ENCODE measurements around the gene AFDN.

Gene AFDN

DNA sequence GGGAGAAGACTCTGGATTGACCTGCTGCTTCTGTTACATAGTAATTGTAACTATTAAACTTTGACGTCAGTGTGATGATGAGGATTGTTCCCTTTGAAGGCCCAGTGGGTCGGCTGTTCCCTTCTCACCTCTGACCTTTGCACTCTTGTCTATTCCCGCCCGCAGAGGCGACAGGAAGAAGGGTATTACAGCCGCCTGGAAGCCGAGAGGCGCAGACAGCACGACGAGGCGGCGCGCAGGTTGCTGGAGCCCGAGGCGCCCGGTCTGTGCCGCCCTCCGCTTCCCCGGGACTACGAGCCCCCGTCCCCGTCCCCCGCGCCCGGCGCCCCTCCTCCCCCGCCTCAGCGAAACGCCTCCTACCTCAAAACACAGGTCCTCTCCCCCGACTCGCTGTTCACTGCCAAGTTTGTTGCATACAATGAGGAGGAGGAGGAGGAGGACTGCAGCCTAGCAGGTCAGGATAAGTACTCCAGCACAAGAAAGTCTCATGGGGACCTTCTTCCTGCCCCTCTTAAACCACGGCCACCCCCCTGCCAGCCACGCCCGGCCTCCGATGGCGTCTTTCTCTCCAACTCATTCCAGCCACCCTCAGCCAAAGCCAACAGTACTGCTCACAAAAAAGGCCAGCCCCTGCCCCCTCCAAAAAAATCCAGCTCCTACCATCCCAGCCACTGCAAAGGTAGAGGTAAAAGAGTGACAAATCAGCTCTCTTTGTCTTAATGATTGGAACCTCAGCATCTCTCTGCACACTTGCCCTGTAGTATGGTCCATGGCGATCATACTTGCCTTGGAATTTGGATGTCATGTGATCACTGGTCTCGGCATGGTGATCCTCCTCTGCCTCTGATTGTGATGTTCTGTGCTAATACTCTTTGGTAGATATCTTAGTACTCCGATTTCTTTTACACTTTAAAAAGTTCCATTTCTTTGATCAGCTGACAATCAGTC, 139.2 kb downstream of the AFDN start:
- peaks cover 53 to 96% (median 86%) of the 10 kb centered on the region in 11 experiments for H3K36me3 ChIP-seq
- H3K9me3 ChIP-seq (replicated peaks in 1 of 11): peaks cover 0 to 21% (median 4%) of the 10 kb centered on the region in 11 experiments; a peak in 5 of 22 replicates
- H4K20me1 ChIP-seq: peaks cover 0 to 40% (median 0%) of the 10 kb centered on the region in 11 experiments; a peak in 2 of 22 replicates
- H3K9ac ChIP-seq: peak overlapping the region in 2 of 11 experiments; percentile 9 to 16; a peak in 1 of 22 replicates
- no peak for TF ChIP-seq Cebpa-rat (IDR thresholded peaks at IDR 0.05)
- H3K4me1 ChIP-seq: peaks cover 30 to 61% (median 49%) of the 10 kb centered on the region in 10 experiments
- H3K27ac ChIP-seq: peak overlapping the region in 7 of 11 experiments; percentile 3 to 75 (median 27); a peak in 7 of 22 replicates
- H3K4me2 ChIP-seq: peak overlapping the region in 9 of 11 experiments; percentile 36 to 80 (median 66); a peak in 18 of 22 replicates
- H3K27me3 ChIP-seq: no peaks in the 10 kb centered on the region
- no peak overlapping the region for H3K4me3 ChIP-seq

DNA sequence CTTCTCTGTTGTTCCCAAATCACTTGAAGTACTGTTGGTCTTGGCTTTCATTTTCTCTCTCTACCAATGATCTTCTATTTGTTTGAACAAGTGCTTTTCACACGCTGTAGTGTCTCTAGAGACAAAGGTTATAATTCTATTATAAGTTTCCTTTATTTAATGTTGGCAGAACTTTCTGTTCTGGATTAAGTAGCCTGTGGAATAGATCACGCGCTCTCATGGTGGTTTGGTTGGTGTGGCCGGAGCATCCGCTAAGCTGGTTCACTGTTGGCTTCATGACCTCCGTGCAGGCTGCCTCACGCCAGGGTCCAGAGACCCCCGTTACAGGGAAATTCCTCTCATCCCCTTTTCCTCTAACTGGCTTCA, 139.8 kb downstream of the AFDN start:
- Histone ChIP-seq H3K9ac (no peak overlapping the region), H3K36me3 (peaks cover 56 to 97% (median 88%) of the 10 kb centered on the region in 11 experiments)

DNA sequence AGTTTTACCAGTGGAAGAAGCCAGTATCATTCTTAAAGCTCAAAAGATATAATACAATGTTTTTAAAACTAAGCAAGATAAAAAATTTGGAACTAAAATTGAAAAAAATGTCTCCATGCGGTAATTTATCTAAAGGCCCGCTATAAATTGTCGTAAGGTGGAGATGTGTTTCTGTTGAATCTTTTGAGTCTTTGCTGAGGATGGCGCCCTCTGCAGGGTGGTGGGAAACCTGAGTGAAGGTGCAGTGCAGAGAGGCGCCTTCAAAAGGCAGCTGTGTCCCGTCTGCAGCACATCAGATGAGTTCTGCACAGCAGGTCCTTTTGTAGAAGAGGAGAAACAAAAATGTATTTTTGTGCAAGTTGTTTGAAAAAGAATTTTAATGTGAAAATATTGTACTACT, 141.4 kb downstream of the AFDN start:
- peaks cover 0 to 18% (median 0%) of the 10 kb centered on the region in 11 experiments; a peak in 3 of 22 replicates for H3K9me3 ChIP-seq (replicated peaks in 1 of 11)
- H3K36me3 ChIP-seq: peaks cover 54 to 94% (median 84%) of the 10 kb centered on the region in 11 experiments
- H3K27ac ChIP-seq: no peak overlapping the region

More for the DNA sequence above, 139.8 kb downstream of the AFDN start:
- Histone ChIP-seq H3K4me2 (peak overlapping the region in 5 of 11 experiments; percentile 26 to 80 (median 71); a peak in 7 of 22 replicates), H3K4me3 (no peak overlapping the region), H3K4me1 (peaks cover 30 to 54% (median 48%) of the 10 kb centered on the region in 10 experiments), H3K27me3 (no peaks in the 10 kb centered on the region), H4K20me1 (peaks cover 0 to 35% (median 0%) of the 10 kb centered on the region in 11 experiments; a peak in 2 of 22 replicates), H3K9me3 (replicated peaks in 1 of 11) (peaks cover 0 to 21% (median 4%) of the 10 kb centered on the region in 11 experiments; a peak in 5 of 22 replicates), H3K27ac (no peak overlapping the region)
- TF ChIP-seq Cebpa-rat (IDR thresholded peaks at IDR 0.05): no peak

DNA sequence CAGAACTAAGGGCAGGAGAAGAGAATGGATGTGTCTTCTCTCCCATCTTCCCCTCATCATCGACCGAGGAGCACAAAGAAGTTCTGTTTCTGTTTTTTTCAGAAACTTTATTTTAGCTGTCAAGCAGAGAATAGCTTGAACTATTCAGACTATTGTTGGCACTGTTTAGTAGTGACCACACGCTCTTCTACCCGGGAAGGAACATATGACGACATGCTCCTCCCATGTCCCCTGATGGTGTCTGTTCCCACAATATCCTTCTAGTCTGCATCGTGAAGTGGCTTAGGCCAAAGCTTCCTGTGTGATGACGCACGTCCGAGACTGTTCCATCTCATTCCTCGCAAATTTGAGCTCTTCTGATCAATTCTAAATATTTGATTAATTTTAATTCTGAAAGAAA, 143.5 kb downstream of the AFDN start:
- H3K27me3 ChIP-seq: no peaks in the 10 kb centered on the region

More for the DNA sequence above, 141.4 kb downstream of the AFDN start:
- H4K20me1 ChIP-seq: peaks cover 0 to 22% (median 0%) of the 10 kb centered on the region in 11 experiments; a peak in 2 of 22 replicates
- H3K4me2 ChIP-seq: no peak overlapping the region
- no peak for TF ChIP-seq Cebpa-rat (IDR thresholded peaks at IDR 0.05)
- no peak overlapping the region for H3K9ac ChIP-seq
- peaks cover 19 to 40% (median 37%) of the 10 kb centered on the region in 10 experiments for H3K4me1 ChIP-seq
- no peaks in the 10 kb centered on the region for H3K27me3 ChIP-seq
- H3K4me3 ChIP-seq: no peak overlapping the region

DNA sequence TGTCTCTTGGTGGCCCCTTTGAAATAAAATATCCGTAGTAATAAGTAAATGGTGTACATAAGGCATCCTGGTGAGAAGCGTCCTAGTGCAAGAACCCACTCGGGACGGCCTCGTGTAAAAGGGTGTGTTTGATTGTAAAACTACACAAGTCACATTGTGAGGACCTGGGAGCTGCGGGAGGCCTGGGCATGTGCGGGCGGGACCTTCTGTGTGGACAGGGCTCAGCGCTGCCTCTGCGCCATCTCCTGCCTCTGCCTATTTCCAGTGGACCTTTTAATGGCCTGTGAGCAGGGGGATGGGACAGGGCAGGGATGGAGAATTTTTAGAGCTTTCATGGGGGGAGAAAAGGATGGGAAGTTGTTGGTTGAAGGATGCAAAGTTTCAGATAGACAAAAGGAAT, 145.5 kb downstream of the AFDN start:
- Histone ChIP-seq H3K27me3 (no peaks in the 10 kb centered on the region), H3K9ac (no peak overlapping the region), H3K4me3 (no peak overlapping the region), H3K27ac (no peak overlapping the region), H4K20me1 (peaks cover 0 to 5% (median 0%) of the 10 kb centered on the region in 11 experiments; a peak in 1 of 22 replicates), H3K4me2 (no peak overlapping the region), H3K4me1 (peaks cover 0 to 8% (median 2%) of the 10 kb centered on the region in 10 experiments; a peak in 6 of 20 replicates), H3K9me3 (replicated peaks in 1 of 11) (peaks cover 0 to 5% (median 0%) of the 10 kb centered on the region in 11 experiments; a peak in 1 of 22 replicates), H3K36me3 (peaks cover 34 to 90% (median 69%) of the 10 kb centered on the region in 11 experiments)
- no peak for TF ChIP-seq Cebpa-rat (IDR thresholded peaks at IDR 0.05)

More for the DNA sequence above, 143.5 kb downstream of the AFDN start:
- TF ChIP-seq Cebpa-rat (IDR thresholded peaks at IDR 0.05): no peak
- H3K36me3 ChIP-seq: peaks cover 49 to 93% (median 76%) of the 10 kb centered on the region in 11 experiments
- no peak overlapping the region for H3K4me3 ChIP-seq
- peaks cover 0 to 5% (median 0%) of the 10 kb centered on the region in 11 experiments; a peak in 1 of 22 replicates for H4K20me1 ChIP-seq
- no peak overlapping the region for H3K9ac ChIP-seq
- H3K27ac ChIP-seq: no peak overlapping the region
- peaks cover under 1 to 24% (median 15%) of the 10 kb centered on the region in 10 experiments; a peak in 19 of 20 replicates for H3K4me1 ChIP-seq
- H3K9me3 ChIP-seq (replicated peaks in 1 of 11): peaks cover 0 to 18% (median 0%) of the 10 kb centered on the region in 11 experiments; a peak in 3 of 22 replicates
- no peak overlapping the region for H3K4me2 ChIP-seq

DNA sequence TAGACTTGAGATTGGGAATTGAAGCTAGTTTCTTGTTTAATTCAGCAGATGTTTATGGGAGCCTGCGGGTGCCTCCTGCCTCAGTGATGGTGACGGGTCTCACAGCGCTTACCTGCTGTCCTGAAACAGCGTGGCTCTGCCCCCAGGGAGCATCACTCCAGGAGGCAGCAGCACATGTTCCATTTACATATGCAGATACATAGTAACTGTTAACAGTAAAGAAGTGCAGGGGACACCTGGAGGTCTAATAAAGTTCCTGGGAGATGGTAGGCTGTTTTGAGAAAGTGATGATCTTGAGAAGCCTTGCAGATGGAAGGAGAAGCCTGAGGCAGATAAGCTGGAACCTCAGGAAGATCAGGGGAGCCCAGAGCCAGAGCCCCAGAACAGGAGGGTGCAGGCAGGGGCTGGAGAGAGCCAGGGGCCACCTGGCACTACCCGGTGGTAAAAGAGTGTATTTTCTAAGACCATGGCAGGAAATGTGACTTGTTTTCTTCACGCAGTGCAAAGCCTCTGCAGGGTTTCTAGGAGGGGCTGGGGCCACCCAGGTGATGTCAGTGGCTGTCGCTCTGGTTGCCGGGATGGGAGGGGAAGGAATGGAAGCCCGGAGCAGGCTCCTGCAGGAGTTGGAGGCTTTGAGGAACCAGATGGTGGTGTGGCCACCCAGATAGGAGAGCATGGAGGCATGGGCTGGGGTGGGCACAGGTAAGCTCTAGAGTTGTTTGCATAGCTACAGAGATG, 146.6 kb downstream of the AFDN start:
- no peak for TF ChIP-seq Cebpa-rat (IDR thresholded peaks at IDR 0.05)
- peak overlapping the region in 2 of 11 experiments; percentile 3 to 16; a peak in 1 of 22 replicates for H3K4me2 ChIP-seq

DNA sequence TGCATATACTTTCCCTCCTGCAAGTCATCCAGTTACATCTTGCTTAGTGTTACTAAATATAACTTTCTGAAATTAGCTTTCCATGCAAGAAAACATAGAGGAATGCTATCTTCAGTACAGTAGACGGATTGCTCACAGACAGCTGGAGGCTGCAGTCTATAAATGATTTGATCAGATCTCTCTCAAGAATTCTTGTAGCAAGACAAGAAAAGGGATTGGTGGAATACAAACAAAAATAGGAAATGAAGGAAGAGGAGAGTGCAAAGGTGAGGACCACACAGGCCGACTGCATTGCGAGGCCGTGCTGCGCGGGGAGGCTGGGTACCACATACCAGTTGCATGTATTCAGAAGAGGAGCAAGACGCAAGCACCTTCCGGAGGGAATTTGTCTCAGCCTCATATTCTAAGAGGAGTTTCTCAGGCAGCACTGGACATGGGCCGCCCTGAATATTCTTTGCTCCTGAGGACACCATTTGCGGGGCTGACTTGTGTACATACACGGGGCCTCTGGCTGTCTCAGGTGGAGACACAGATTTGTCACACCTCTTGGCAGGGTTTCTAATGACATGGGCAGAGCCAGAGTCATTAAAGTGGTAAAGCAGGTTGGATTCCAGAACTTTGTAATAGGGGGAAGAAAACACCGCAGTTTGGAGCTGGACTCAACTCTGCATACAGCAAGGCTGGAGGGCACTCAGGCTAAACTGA, 148.1 kb downstream of the AFDN start:
- peaks cover 0 to 8% (median 2%) of the 10 kb centered on the region in 10 experiments; a peak in 6 of 20 replicates for H3K4me1 ChIP-seq
- no peak overlapping the region for H3K4me3 ChIP-seq
- peaks cover 21 to 86% (median 43%) of the 10 kb centered on the region in 11 experiments for H3K36me3 ChIP-seq
- peaks cover 0 to 22% (median 19%) of the 10 kb centered on the region in 11 experiments; a peak in 16 of 22 replicates for H3K9me3 ChIP-seq (replicated peaks in 1 of 11)
- no peaks in the 10 kb centered on the region for H4K20me1 ChIP-seq
- H3K9ac ChIP-seq: no peak overlapping the region
- TF ChIP-seq Cebpa-rat (IDR thresholded peaks at IDR 0.05): no peak
- no peaks in the 10 kb centered on the region for H3K27me3 ChIP-seq
- no peak overlapping the region for H3K4me2 ChIP-seq
- no peak overlapping the region for H3K27ac ChIP-seq

More for the DNA sequence above, 146.6 kb downstream of the AFDN start:
- Histone ChIP-seq H3K27me3 (no peaks in the 10 kb centered on the region), H3K4me1 (peaks cover 0 to 8% (median 2%) of the 10 kb centered on the region in 10 experiments; a peak in 6 of 20 replicates), H3K4me3 (no peak overlapping the region), H3K36me3 (peaks cover 28 to 86% (median 57%) of the 10 kb centered on the region in 11 experiments), H3K27ac (no peak overlapping the region; a peak in 1 of 22 replicates), H4K20me1 (peaks cover 0 to 2% (median 0%) of the 10 kb centered on the region in 11 experiments; a peak in 1 of 22 replicates), H3K9me3 (replicated peaks in 1 of 11) (peaks cover 0 to 7% (median 6%) of the 10 kb centered on the region in 11 experiments; a peak in 15 of 22 replicates), H3K9ac (no peak overlapping the region)

Measured in BLaER1 treated with 17β-estradiol and CSF1 and Interleukin-3, amounts not matched to agents 10 nM and 100 nM (cell line).